Hepatocyte (in vitro differentiated cells): Measurements from ENCODE around the gene CNOT9. TPM values are rescaled to one million over a fixed set of nuclear protein-coding genes. Genes with fewer than 3 reads are reported as not detected.

Experiments used
- DNase-seq: peaks from one replicate; pipeline ENCODE4 v3.0.0-alpha.2; 2016; ENCODE audit warnings: low spot score
- H2AFZ ChIP-seq: fragments of 200-600 bp; sonication (generic); 2 replicates; pipeline ENCODE4 v1.6.0; 2016; ENCODE audit warnings: antibody characterized with exemption, mild to moderate bottlenecking
- H3K27ac ChIP-seq: fragments of 200-600 bp; sonication (generic); 2 replicates; pipeline ENCODE4 v1.5.1; 2016; ENCODE audit warnings: mild to moderate bottlenecking
- H3K27me3 ChIP-seq: fragments of 200-600 bp; sonication (generic); 2 replicates; pipeline ENCODE4 v1.6.1; 2016
- H3K36me3 ChIP-seq: fragments of 200-600 bp; sonication (generic); replicated peaks from 2 replicates; pipeline ENCODE4 v1.5.1; 2016; ENCODE audit warnings: low read depth; ENCODE audit not compliant: insufficient read depth
- H3K4me1 ChIP-seq: fragments of 200-600 bp; sonication (generic); 2 replicates; pipeline ENCODE4 v1.5.1; 2016; ENCODE audit warnings: mild to moderate bottlenecking, moderate library complexity; ENCODE audit not compliant: insufficient read depth
- H3K4me2 ChIP-seq: fragments of 200-600 bp; sonication (generic); 2 replicates; pipeline ENCODE4 v1.6.0; 2016
- H3K4me3 ChIP-seq: fragments of 200-600 bp; sonication (generic); 2 replicates; pipeline ENCODE4 v1.5.1; 2016; ENCODE audit warnings: mild to moderate bottlenecking
- H3K79me2 ChIP-seq: fragments of 200-600 bp; sonication (generic); 2 replicates; pipeline ENCODE4 v1.6.0; 2017; ENCODE audit warnings: mild to moderate bottlenecking
- H3K9me2 ChIP-seq: fragments of 200-600 bp; sonication (generic); replicated peaks from 2 replicates; pipeline ENCODE4 v1.6.0; 2017; ENCODE audit warnings: mild to moderate bottlenecking; ENCODE audit not compliant: insufficient read depth
- H3K9me3 ChIP-seq: fragments of 200-600 bp; sonication (generic); 2 replicates; pipeline ENCODE4 v1.5.1; 2016; ENCODE audit warnings: low read depth, mild to moderate bottlenecking
- H4K20me1 ChIP-seq: fragments of 200-600 bp; sonication (generic); 2 replicates; pipeline ENCODE4 v1.6.0; 2016; ENCODE audit warnings: mild to moderate bottlenecking; ENCODE audit not compliant: insufficient read depth, poor library complexity, severe bottlenecking
- CTCF ChIP-seq: fragments of 200-600 bp; sonication (generic); IDR thresholded peaks from 2 replicates; pipeline ENCODE4 v1.5.1; 2016; ENCODE audit warnings: antibody characterized with exemption, mild to moderate bottlenecking; ENCODE audit not compliant: poor library complexity
- EZH2 ChIP-seq: fragments of 200-600 bp; sonication (generic); IDR thresholded peaks from 2 replicates; pipeline ENCODE4 v1.6.1; 2016; ENCODE audit warnings: antibody characterized with exemption, mild to moderate bottlenecking, borderline replicate concordance
- EZH2phosphoT487 ChIP-seq: fragments of 200-600 bp; sonication (generic); IDR thresholded peaks from one replicate; pipeline ENCODE4 v1.6.1; 2018; ENCODE audit warnings: antibody characterized with exemption, mild to moderate bottlenecking, low read depth, moderate library complexity; ENCODE audit not compliant: unreplicated experiment, severe bottlenecking
- WGBS: methylation state at CpG from one replicate; pipeline ENCODE4 v1.1.6; 2016; ENCODE audit warnings: low lambda C conversion rate; ENCODE audit errors: missing lambda C conversion rate; 5-methylcytosine and 5-hydroxymethylcytosine counted together
- polyA plus RNA-seq: library from polyadenylated mRNA; unstranded; fragments of >200 nt; fragmentation: Nextera tagmentation; extraction: Ambion mirVana; gene quantifications from 2 replicates; pipeline ENCODE4 v1.2.1, GENCODE V29; 2016
- total RNA-seq: library from RNA; depleted of rRNA; stranded (reverse); fragments of >200 nt; gene quantifications from 2 replicates; pipeline ENCODE4 v1.2.3, GENCODE V29; 2014

CNOT9 gene
- total and polyA plus RNA-seq, 2 experiments from 2014 or later, result 21.4 to 51.3 TPM

GRCh38 chr2:218529990-218530389 is 38.6 kb upstream of the CNOT9 start:
- no peaks in the 10 kb centered on the region for H3K4me1 ChIP-seq
- WGBS, result 100% methylated on average over 2 of the region's 2 CpGs
- no peaks in the 10 kb centered on the region for H3K9me3 ChIP-seq
- TF ChIP-seq EZH2 (no peak), CTCF (no peak), EZH2phosphoT487 (no peak)
- H3K4me3 ChIP-seq, result no peak overlapping the region
- no peak overlapping the region for H3K27ac ChIP-seq
- H2AFZ ChIP-seq, result no peak overlapping the region
- DNase-seq, result no peak
- no peaks in the 10 kb centered on the region for H3K9me2 ChIP-seq
- no peak overlapping the region for H3K4me2 ChIP-seq
- H3K79me2 ChIP-seq, result no peaks in the 10 kb centered on the region
- no peaks in the 10 kb centered on the region for H4K20me1 ChIP-seq
- no peaks in the 10 kb centered on the region for H3K36me3 ChIP-seq
- no peaks in the 10 kb centered on the region for H3K27me3 ChIP-seq

GRCh38 chr2:218536804-218537494 is 31.7 kb upstream of the CNOT9 start:
- Histone ChIP-seq H3K4me3 (no peak overlapping the region), H3K36me3 (no peaks in the 10 kb centered on the region), H2AFZ (no peak overlapping the region), H3K79me2 (no peaks in the 10 kb centered on the region), H3K9me3 (no peaks in the 10 kb centered on the region), H3K4me2 (no peak overlapping the region), H3K9me2 (no peaks in the 10 kb centered on the region), H4K20me1 (no peaks in the 10 kb centered on the region), H3K4me1 (no peaks in the 10 kb centered on the region), H3K27ac (no peak overlapping the region), H3K27me3 (no peaks in the 10 kb centered on the region)
- TF ChIP-seq EZH2phosphoT487 (no peak), CTCF (no peak), EZH2 (no peak)
- 90% methylated on average over 6 of the region's 6 CpGs for WGBS
- peak; percentile 30 for DNase-seq

GRCh38 chr2:218540015-218540414 is 28.6 kb upstream of the CNOT9 start:
- no peaks in the 10 kb centered on the region for H3K36me3 ChIP-seq
- no peaks in the 10 kb centered on the region for H3K9me2 ChIP-seq
- H3K4me1 ChIP-seq, result no peaks in the 10 kb centered on the region
- H3K4me2 ChIP-seq, result no peak overlapping the region
- no peak overlapping the region for H3K4me3 ChIP-seq
- TF ChIP-seq EZH2 (no peak), EZH2phosphoT487 (no peak), CTCF (no peak)
- no peaks in the 10 kb centered on the region for H4K20me1 ChIP-seq
- no peaks in the 10 kb centered on the region for H3K79me2 ChIP-seq
- WGBS, result 83% methylated on average over 3 of the region's 3 CpGs
- DNase-seq, result no peak
- no peaks in the 10 kb centered on the region for H3K27me3 ChIP-seq
- no peak overlapping the region for H2AFZ ChIP-seq
- H3K9me3 ChIP-seq, result no peaks in the 10 kb centered on the region
- no peak overlapping the region for H3K27ac ChIP-seq
